Kidney (tissue), 14 donors: ENCODE measurements around the gene ASTN1. TPM values are rescaled to one million over a fixed set of nuclear protein-coding genes. Genes with fewer than 3 reads are reported as not detected.

Source experiments
- DNase-seq, 5 donors: peaks; one replicate each; pipeline ENCODE4 v3.0.0-alpha.2; 2013 to 2020
- FAIRE-seq: peaks from 2 replicates; lab custom pipeline; 2012; peaks lifted over from hg19 to GRCh38; lab: Jason Lieb, UNC
- H3K27ac ChIP-seq, 2 donors: one replicate each; pipeline ENCODE4 v1.7.0; 2013; ENCODE audit warnings: low read depth in 2 of 2, low read length in 2 of 2, inconsistent platforms in 1 of 2
- H3K27me3 ChIP-seq: one replicate; pipeline ENCODE4 v1.7.1; 2013; ENCODE audit warnings: low read length, inconsistent platforms; ENCODE audit not compliant: control insufficient read depth, insufficient read depth
- H3K36me3 ChIP-seq, 3 donors: one replicate each; pipeline versions ENCODE4 v1.7.0 to v1.7.1; 2013; ENCODE audit warnings: low read length in 3 of 3, control low read depth in 1 of 3, inconsistent platforms in 1 of 3; ENCODE audit not compliant: insufficient read depth in 3 of 3, control insufficient read depth in 2 of 3
- H3K4me1 ChIP-seq, 3 donors: one replicate each; pipeline versions ENCODE4 v1.7.0 to v1.7.1; 2013; ENCODE audit warnings: low read length in 3 of 3, inconsistent platforms in 1 of 3, low read depth in 1 of 3; ENCODE audit not compliant: control insufficient read depth in 2 of 3, insufficient read depth in 2 of 3
- H3K4me3 ChIP-seq, 3 donors: one replicate each; pipeline versions ENCODE4 v1.7.0 to v1.8.1; 2013; ENCODE audit warnings: low read length in 3 of 3, control low read depth in 1 of 3, inconsistent platforms in 1 of 3
- H3K9ac ChIP-seq, 3 donors: one replicate each; pipeline versions ENCODE4 v1.7.0 to v1.7.1; 2013; ENCODE audit warnings: low read length in 3 of 3, control low read depth in 1 of 3, inconsistent platforms in 1 of 3
- H3K9me3 ChIP-seq, 3 donors: one replicate each; pipeline versions ENCODE4 v1.7.0 to v1.7.1; 2013; ENCODE audit warnings: low read length in 3 of 3, control low read depth in 1 of 3, inconsistent platforms in 1 of 3; ENCODE audit not compliant: control insufficient read depth in 2 of 3, insufficient read depth in 1 of 3
- intact Hi-C: fragments of 100-400 bp; cut with DNase I; formaldehyde crosslinking; loops from one replicate; pipeline ENCODE4 v1.11.1; 2022
- polyA plus RNA-seq: library from polyadenylated mRNA; stranded (reverse); fragments of 350-450 nt; fragmentation: Illumina TruSeq; extraction: RNeasy Lipid Tissue Mini Kit (QIAGEN cat#74804); gene quantifications from one replicate; pipeline ENCODE4 v1.2.3, GENCODE V29; 2014; ENCODE audit warnings: low read depth, low replicate concordance; ENCODE audit not compliant: insufficient read depth
- total RNA-seq: library from RNA; stranded (reverse); fragmentation: NEBNext Ultra II Directional; extraction: Animal tissue kit (Norgen Biotek cat#: 25700); gene quantifications from one replicate; pipeline ENCODE4 v1.2.1, GENCODE V29; 2021
- TF ChIP-seq, protein P1 (sequence below): IDR thresholded peaks from 3 replicates; pipeline ENCODE4 v1.5.1; 2012; ENCODE audit warnings: mild to moderate bottlenecking, moderate library complexity, borderline replicate concordance; ENCODE audit not compliant: insufficient read depth; ENCODE audit errors: extremely low read depth
- donor health status: control.
- donor health status: control.
- donor health status: control.
- donor health status: control.
- donor health status: control.
- donor health status: DM: yes; HTN: yes; CAD: no.
- donor health status: Normal renal cell carcinoma (clear cell type).

The ASTN1 gene
- total and polyA plus RNA-seq, 2 donors from 2014 or later, result 0.19 to 0.25 TPM

DNA sequence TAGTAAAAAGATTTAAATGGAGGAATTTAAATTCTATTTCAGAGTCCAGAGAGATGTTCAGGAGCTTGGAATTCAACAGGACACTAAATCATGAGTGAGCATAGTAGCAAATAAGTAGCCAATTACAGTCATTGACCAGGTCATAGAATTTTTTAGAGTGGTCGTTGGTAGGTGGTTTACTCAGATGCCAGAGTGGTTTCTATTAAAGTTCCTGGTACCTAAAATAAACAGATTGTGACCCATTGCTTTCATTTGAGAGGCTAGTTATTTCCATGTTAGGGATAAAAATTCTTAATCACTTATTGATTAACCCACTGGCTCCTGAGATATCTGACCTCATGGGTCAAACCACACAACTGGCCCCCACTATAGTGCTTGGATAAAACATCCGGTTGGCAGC, 201.3 kb downstream of the ASTN1 start:
- Histone ChIP-seq H3K4me3 (no peak overlapping the region), H3K27ac (no peak overlapping the region), H3K36me3 (no peaks in the 10 kb centered on the region), H3K9ac (no peak overlapping the region), H3K4me1 (no peaks in the 10 kb centered on the region), H3K9me3 (no peaks in the 10 kb centered on the region), H3K27me3 (no peaks in the 10 kb centered on the region)
- no peak for DNase-seq
- intact Hi-C loops, result no loop called here
- no peak for FAIRE-seq
- TF ChIP-seq, protein P1, sequence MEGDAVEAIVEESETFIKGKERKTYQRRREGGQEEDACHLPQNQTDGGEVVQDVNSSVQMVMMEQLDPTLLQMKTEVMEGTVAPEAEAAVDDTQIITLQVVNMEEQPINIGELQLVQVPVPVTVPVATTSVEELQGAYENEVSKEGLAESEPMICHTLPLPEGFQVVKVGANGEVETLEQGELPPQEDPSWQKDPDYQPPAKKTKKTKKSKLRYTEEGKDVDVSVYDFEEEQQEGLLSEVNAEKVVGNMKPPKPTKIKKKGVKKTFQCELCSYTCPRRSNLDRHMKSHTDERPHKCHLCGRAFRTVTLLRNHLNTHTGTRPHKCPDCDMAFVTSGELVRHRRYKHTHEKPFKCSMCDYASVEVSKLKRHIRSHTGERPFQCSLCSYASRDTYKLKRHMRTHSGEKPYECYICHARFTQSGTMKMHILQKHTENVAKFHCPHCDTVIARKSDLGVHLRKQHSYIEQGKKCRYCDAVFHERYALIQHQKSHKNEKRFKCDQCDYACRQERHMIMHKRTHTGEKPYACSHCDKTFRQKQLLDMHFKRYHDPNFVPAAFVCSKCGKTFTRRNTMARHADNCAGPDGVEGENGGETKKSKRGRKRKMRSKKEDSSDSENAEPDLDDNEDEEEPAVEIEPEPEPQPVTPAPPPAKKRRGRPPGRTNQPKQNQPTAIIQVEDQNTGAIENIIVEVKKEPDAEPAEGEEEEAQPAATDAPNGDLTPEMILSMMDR, result no peak

DNA sequence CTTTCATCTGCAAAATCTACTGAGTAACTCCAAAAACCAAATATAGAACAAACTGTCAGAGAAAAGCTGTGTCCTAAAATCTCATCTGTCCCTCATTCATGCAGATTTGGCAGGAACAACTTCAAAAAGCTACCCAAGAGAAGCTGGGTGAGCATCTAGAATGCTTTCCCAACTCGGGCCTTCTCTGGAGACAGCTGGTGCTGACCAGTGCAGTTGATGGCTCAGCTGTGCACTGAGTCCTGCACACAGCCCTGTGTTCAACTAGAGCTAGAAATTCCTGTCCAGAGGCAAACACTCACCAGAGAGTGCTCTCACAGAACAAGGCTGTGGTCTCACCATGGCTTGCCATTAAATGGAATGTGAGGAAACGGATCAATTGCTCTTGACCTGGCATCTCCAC, 202.8 kb downstream of the ASTN1 start:
- Histone ChIP-seq H3K9me3 (no peaks in the 10 kb centered on the region), H3K27ac (no peak overlapping the region), H3K4me3 (no peak overlapping the region), H3K27me3 (no peaks in the 10 kb centered on the region), H3K4me1 (no peaks in the 10 kb centered on the region), H3K36me3 (no peaks in the 10 kb centered on the region), H3K9ac (no peak overlapping the region)
- FAIRE-seq (no peak), DNase-seq (no peak)
- intact Hi-C loops, result no loop called here
- TF ChIP-seq, protein P1, result no peak

- DNase-seq (no peak), FAIRE-seq (no peak)
- Histone ChIP-seq H3K27me3 (no peaks in the 10 kb centered on the region), H3K4me3 (no peak overlapping the region), H3K9ac (no peak overlapping the region), H3K36me3 (no peaks in the 10 kb centered on the region), H3K9me3 (no peaks in the 10 kb centered on the region), H3K27ac (no peak overlapping the region), H3K4me1 (no peaks in the 10 kb centered on the region)
- intact Hi-C loops, result no loop called here
- TF ChIP-seq, protein P1, result no peak
Observed at GRCh38 chr1:176959191-176959820, 205.2 kb downstream of the ASTN1 start.

DNA sequence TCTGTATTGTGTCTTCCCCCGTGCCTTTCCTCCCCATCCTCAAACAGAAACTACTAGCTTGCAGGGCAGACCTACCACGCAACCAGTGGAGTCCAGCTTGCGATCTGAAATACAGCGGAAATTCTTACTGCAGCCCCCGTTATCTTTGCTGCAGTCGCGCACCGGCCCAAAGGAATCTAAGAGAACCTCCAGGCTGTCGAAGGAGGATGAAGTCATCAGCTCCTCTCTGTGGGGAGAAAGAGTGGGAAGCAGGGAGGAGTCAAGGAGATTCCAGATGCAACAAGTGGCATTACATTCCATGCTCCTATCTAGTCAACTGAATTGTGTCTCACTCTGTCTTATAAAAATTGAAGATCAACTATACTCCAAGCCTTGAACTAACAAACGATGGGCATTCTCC, 206.9 kb downstream of the ASTN1 start:
- DNase-seq (no peak), FAIRE-seq (no peak)
- H3K4me1 ChIP-seq, result no peaks in the 10 kb centered on the region
- H3K36me3 ChIP-seq, result no peaks in the 10 kb centered on the region
- H3K4me3 ChIP-seq, result no peak overlapping the region
- H3K9me3 ChIP-seq, result no peaks in the 10 kb centered on the region
- H3K9ac ChIP-seq, result no peak overlapping the region
- no peaks in the 10 kb centered on the region for H3K27me3 ChIP-seq
- intact Hi-C loops, result no loop called here
- TF ChIP-seq, protein P1, result no peak
- H3K27ac ChIP-seq, result no peak overlapping the region
